Psoas muscle (tissue), 8 donors: ENCODE results near the gene VAC14. TPM values are rescaled to one million over a fixed set of nuclear protein-coding genes. Genes with fewer than 3 reads are reported as not detected.

ENCODE experiments used
- ATAC-seq, 4 donors: fragments of 200-7000 bp; cut with Tn5 transposase; one replicate each; pipeline ENCODE4 v1.9.1; 2020; ENCODE audit warnings: moderate library complexity in 3 of 4, mild to moderate bottlenecking in 2 of 4
- DNase-seq, 2 donors: peaks; one replicate each; pipeline ENCODE4 v3.0.0-alpha.2; 2020
- H3K27ac ChIP-seq: fragments of 200-600 bp; one replicate; pipeline ENCODE4 v1.8.0; 2022
- H3K27me3 ChIP-seq, 3 donors: fragments of 200-600 bp in 1 of 3; one replicate each; pipeline versions ENCODE4 v1.6.1 to v1.8.0; 2013 to 2022; ENCODE audit warnings: low read length in 2 of 3, mild to moderate bottlenecking in 2 of 3, moderate library complexity in 1 of 3; ENCODE audit not compliant: insufficient read depth in 3 of 3
- H3K36me3 ChIP-seq, 2 donors: fragments of 200-600 bp in 1 of 2; one replicate each; pipeline versions ENCODE4 v1.6.1 to v1.8.0; 2013 to 2022; ENCODE audit warnings: low read depth in 1 of 2, mild to moderate bottlenecking in 1 of 2, moderate library complexity in 1 of 2; ENCODE audit not compliant: insufficient read depth in 1 of 2
- H3K4me1 ChIP-seq: fragments of 200-600 bp; one replicate; pipeline ENCODE4 v1.8.0; 2022
- H3K4me3 ChIP-seq: fragments of 200-600 bp; one replicate; pipeline ENCODE4 v1.8.0; 2022; ENCODE audit warnings: mild to moderate bottlenecking
- H3K9me3 ChIP-seq: fragments of 200-600 bp; one replicate; pipeline ENCODE4 v1.8.0; 2022
- WGBS, 3 donors: extraction: QIAGEN DNeasy Blood & Tissue Kit; methylation state at CpG; one replicate each; pipeline versions ENCODE4 v1.1.6 to v1.1.7; 2013; 5-methylcytosine and 5-hydroxymethylcytosine counted together
- intact Hi-C, 2 donors: fragments of 100-400 bp; cut with DNase I; formaldehyde crosslinking; loops; one replicate each; pipeline versions ENCODE4 v1.11.0 to v1.14.2; 2022
- polyA plus RNA-seq, 3 donors: library from polyadenylated mRNA; stranded (reverse); fragments of 200-250 nt; gene quantifications; one replicate each; pipeline ENCODE4 v1.2.3, GENCODE V29; 2013
- total RNA-seq, 4 donors: library from RNA; stranded (reverse); fragmentation: NEBNext Ultra II Directional in 2 of 4; extraction: Animal tissue kit (Norgen Biotek cat#: 25700) in 2 of 4; gene quantifications; one replicate each; pipeline versions ENCODE4 v1.2.1 to v1.2.4, GENCODE V29; 2021 to 2023
- TF ChIP-seq, protein P1 (sequence below): fragments of 200-600 bp; IDR thresholded peaks from one replicate; pipeline ENCODE4 v1.8.0; 2022; ENCODE audit warnings: antibody characterized with exemption
- donor health status: healthy with polysubstance abuse.
- donor health status: DM: no; HTN: no; CAD: no; lungs with moderate emphysema.
- donor health status: Bipolar disorder and iron deficiency.
- donor health status: healthy.
- donor health status: DM: yes; HTN: yes; CAD: no.
- donor health status: DM: no; HTN: no; CAD: no.
- donor health status: DM: no; HTN: no; CAD: no.
- donor health status: DM: yes; HTN: yes; CAD: no.

The VAC14 gene
- total and polyA plus RNA-seq, 7 donors, result 19.9 to 24.3 (median 23.0) TPM

DNA sequence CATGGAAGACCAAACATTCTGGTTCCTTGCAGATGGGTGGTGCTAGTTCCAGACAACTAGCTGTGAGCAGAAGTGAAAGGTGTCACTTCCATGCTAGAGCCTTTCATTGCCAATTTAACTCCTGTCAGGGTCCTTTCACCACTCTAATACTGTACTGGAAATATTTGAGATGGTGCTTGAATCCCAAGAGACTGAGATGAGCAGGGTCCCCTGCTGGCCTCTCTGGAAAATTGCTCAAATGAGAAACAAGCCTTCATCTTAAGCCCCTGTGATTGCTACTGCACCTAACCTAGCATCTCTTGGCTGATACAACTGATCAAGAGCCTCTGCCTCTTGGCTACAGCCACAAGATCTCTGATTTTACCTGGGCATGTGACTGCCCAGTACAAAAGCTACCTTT is 7.4 kb upstream of the VAC14 start:
- Histone ChIP-seq H3K4me3 (no peak overlapping the region), H3K9me3 (no peaks in the 10 kb centered on the region), H3K27me3 (peaks cover 0 to 23% (median 2%) of the 10 kb centered on the region in 3 donors), H3K4me1 (no peaks in the 10 kb centered on the region), H3K27ac (no peak overlapping the region), H3K36me3 (no peaks in the 10 kb centered on the region)
- TF ChIP-seq, protein P1, sequence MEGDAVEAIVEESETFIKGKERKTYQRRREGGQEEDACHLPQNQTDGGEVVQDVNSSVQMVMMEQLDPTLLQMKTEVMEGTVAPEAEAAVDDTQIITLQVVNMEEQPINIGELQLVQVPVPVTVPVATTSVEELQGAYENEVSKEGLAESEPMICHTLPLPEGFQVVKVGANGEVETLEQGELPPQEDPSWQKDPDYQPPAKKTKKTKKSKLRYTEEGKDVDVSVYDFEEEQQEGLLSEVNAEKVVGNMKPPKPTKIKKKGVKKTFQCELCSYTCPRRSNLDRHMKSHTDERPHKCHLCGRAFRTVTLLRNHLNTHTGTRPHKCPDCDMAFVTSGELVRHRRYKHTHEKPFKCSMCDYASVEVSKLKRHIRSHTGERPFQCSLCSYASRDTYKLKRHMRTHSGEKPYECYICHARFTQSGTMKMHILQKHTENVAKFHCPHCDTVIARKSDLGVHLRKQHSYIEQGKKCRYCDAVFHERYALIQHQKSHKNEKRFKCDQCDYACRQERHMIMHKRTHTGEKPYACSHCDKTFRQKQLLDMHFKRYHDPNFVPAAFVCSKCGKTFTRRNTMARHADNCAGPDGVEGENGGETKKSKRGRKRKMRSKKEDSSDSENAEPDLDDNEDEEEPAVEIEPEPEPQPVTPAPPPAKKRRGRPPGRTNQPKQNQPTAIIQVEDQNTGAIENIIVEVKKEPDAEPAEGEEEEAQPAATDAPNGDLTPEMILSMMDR, result no peak
- ATAC-seq, result no peak
- intact Hi-C loops, result no loop called here
- no peak for DNase-seq

GRCh38 chr16:70805787-70806186 is 4.8 kb upstream of the VAC14 start:
- H3K27me3 ChIP-seq, result peaks cover 0 to 23% (median 2%) of the 10 kb centered on the region in 3 donors
- no peak overlapping the region for H3K27ac ChIP-seq
- H3K4me1 ChIP-seq, result no peaks in the 10 kb centered on the region
- H3K4me3 ChIP-seq, result no peak overlapping the region
- TF ChIP-seq, protein P1, result no peak
- H3K36me3 ChIP-seq, result no peaks in the 10 kb centered on the region
- no peak for DNase-seq
- ATAC-seq, result no peak
- 75 to 78% (median 75%) methylated on average over 3 of the region's 3 CpGs for WGBS, 3 donors
- intact Hi-C loops, result no loop called here
- no peaks in the 10 kb centered on the region for H3K9me3 ChIP-seq

DNA sequence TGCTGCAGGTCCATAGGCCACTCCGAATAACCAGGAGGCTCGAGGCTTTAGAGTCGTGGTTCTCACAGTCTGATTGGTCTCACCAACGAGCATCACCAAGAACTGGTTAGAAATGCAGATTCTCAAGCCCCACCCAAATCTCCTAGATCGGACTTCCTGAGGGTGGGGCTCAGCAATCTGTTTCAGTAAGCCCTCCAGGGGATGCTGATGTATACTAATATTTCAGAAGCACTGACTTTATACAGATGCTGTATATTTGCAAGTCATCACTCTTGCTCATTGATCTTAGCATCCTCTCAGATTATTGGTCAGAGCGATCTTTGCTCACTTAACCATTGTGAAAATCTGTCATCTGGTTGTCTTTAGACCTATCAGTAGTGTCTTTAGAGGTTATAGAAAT is 4.4 kb upstream of the VAC14 start:
- 63 to 69% (median 67%) methylated on average over 6 of the region's 6 CpGs for WGBS, 3 donors
- TF ChIP-seq, protein P1, result no peak
- Histone ChIP-seq H3K36me3 (no peaks in the 10 kb centered on the region), H3K27me3 (peaks cover 0 to 23% (median 2%) of the 10 kb centered on the region in 3 donors), H3K4me1 (peaks cover under 1% of the 10 kb centered on the region), H3K9me3 (no peaks in the 10 kb centered on the region), H3K4me3 (no peak overlapping the region), H3K27ac (no peak overlapping the region)
- intact Hi-C loops, result no loop called here
- DNase-seq (no peak), ATAC-seq (no peak)

- WGBS, 3 donors, result 53 to 63% (median 58%) methylated on average over 2 of the region's 2 CpGs
- TF ChIP-seq, protein P1, result no peak
Observed at GRCh38 chr16:70804734-70805169, 3.8 kb upstream of the VAC14 start.

GRCh38 chr16:70804153-70804733 is 3.3 kb upstream of the VAC14 start:
- ATAC-seq (no peak), DNase-seq (no peak)
- no peaks in the 10 kb centered on the region for H3K9me3 ChIP-seq
- no peak overlapping the region for H3K4me3 ChIP-seq
- H3K4me1 ChIP-seq, result peaks cover 10% of the 10 kb centered on the region
- 55 to 65% (median 58%) methylated on average over 8 of the region's 8 CpGs for WGBS, 3 donors
- H3K36me3 ChIP-seq, result no peaks in the 10 kb centered on the region
- H3K27ac ChIP-seq, result no peak overlapping the region
- H3K27me3 ChIP-seq, result peaks cover 0 to 23% (median 2%) of the 10 kb centered on the region in 3 donors
- TF ChIP-seq, protein P1, result no peak
- intact Hi-C loops, result no loop called here

More at GRCh38 chr16:70804734-70805169, 3.8 kb upstream of the VAC14 start:
- DNase-seq (no peak), ATAC-seq (no peak)
- Histone ChIP-seq H3K4me1 (peaks cover 5% of the 10 kb centered on the region), H3K27ac (no peak overlapping the region), H3K27me3 (peaks cover 0 to 23% (median 2%) of the 10 kb centered on the region in 3 donors), H3K4me3 (no peak overlapping the region), H3K9me3 (no peaks in the 10 kb centered on the region), H3K36me3 (no peaks in the 10 kb centered on the region)
- intact Hi-C loops, result no loop called here
